GM21447 (cell line): ENCODE results near the gene LIN37.

ENCODE experiments used
- ATAC-seq: cut with Tn5 transposase; IDR thresholded peaks from one replicate; pipeline ENCODE4 v1.9.1; 2021; ENCODE audit not compliant: unreplicated experiment

Gene LIN37

GRCh38 chr19:35751839-35752745, 3.7 kb downstream of the LIN37 start:
- ATAC-seq = no peak

- ATAC-seq = no peak
Measured at GRCh38 chr19:35752746-35753350, 4.5 kb downstream of the LIN37 start.

GRCh38 chr19:35753634-35754369, 5.4 kb downstream of the LIN37 start:
- ATAC-seq = no peak

- no peak for ATAC-seq
Measured at GRCh38 chr19:35754370-35755130, 6.2 kb downstream of the LIN37 start.

- no peak for ATAC-seq
Measured at GRCh38 chr19:35755131-35755549, 6.8 kb downstream of the LIN37 start.

GRCh38 chr19:35755550-35756376, 7.4 kb downstream of the LIN37 start:
- ATAC-seq = no peak

- ATAC-seq = no peak
Measured at GRCh38 chr19:35756377-35757230, 8.2 kb downstream of the LIN37 start, which contains the start of gene HSPB6. TSS of gene HSPB6 (minus strand) at chr19:35757029. CDS start at chr19:35757008, 21 bp downstream.

GRCh38 chr19:35757231-35757748, 8.9 kb downstream of the LIN37 start:
- no peak for ATAC-seq

- ATAC-seq = peak; percentile 97
Measured at GRCh38 chr19:35757749-35758608, 9.6 kb downstream of the LIN37 start, which contains the start of gene PROSER3. TSS of gene PROSER3 (plus strand) at chr19:35758176. CDS start at chr19:35758216, 40 bp downstream.

- ATAC-seq = no peak
Measured at GRCh38 chr19:35759697-35760096, 11.3 kb downstream of the LIN37 start.

- no peak for ATAC-seq
Measured at GRCh38 chr19:35760711-35761349, 12.5 kb downstream of the LIN37 start.

- ATAC-seq = no peak
Measured at GRCh38 chr19:35764432-35765315, 16.3 kb downstream of the LIN37 start.

- no peak for ATAC-seq
Measured at GRCh38 chr19:35766571-35767104, 18.3 kb downstream of the LIN37 start.

- no peak for ATAC-seq
Measured at GRCh38 chr19:35767288-35768081, 19.1 kb downstream of the LIN37 start.

GRCh38 chr19:35768082-35768421, 19.7 kb downstream of the LIN37 start:
- no peak for ATAC-seq
